GM12878 (cell line): Measurements from ENCODE around the gene TC2N. TPM values are rescaled to one million over a fixed set of nuclear protein-coding genes. Genes with fewer than 3 reads are reported as not detected.

ENCODE experiments used
- ATAC-seq: fragments of 200-7000 bp; cut with Tn5 transposase; 3 replicates; pipeline ENCODE4 v1.9.1; 2020; ENCODE audit warnings: mild to moderate bottlenecking, moderate library complexity
- BruUV-seq: library from RNA; stranded (reverse); fragments of 400-500 nt; replicated peaks from 2 replicates; lab custom pipeline; 2021; lab: Mats Ljungman, UMichigan
- CTCF ChIA-PET: fragments of 300-600 bp; sonication (Branson Sonifier 250); formaldehyde crosslinking; extraction: SDS; loops from one replicate; lab custom pipeline; 2021; ENCODE audit warnings: inconsistent platforms; lab: Yijun Ruan, JAX
- POLR2A ChIA-PET: fragments of 350-600 bp; formaldehyde crosslinking; extraction: SDS; loops from one replicate; lab custom pipeline; 2021; ENCODE audit warnings: inconsistent platforms; lab: Charles Lee
- RAD21 ChIA-PET: fragments of 300-600 bp; sonication (Branson Sonifier 250); formaldehyde crosslinking; loops from one replicate; lab custom pipeline; 2023; ENCODE audit warnings: antibody characterized with exemption; ENCODE audit not compliant: unreplicated experiment; lab: Charles Lee
- SMC1A ChIA-PET: fragments of 300-600 bp; sonication (Branson Sonifier 250); formaldehyde crosslinking; loops from one replicate; lab custom pipeline; 2023; ENCODE audit not compliant: unreplicated experiment, uncharacterized antibody; lab: Charles Lee
- DNase-seq: peaks from one replicate; pipeline ENCODE4 v3.0.0-alpha.2; 2011; ENCODE audit warnings: low read depth, low spot score
- FAIRE-seq: peaks from 3 replicates; lab custom pipeline; 2011; peaks lifted over from hg19 to GRCh38; lab: Jason Lieb, UNC
- H2AFZ ChIP-seq: 2 replicates; pipeline ENCODE4 v1.6.0; 2011; ENCODE audit warnings: low read depth, low read length, control low read depth; ENCODE audit not compliant: control insufficient read depth
- H3K27ac ChIP-seq: 2 replicates; pipeline ENCODE4 v1.5.1; 2011; ENCODE audit warnings: control low read depth; ENCODE audit not compliant: control insufficient read depth, insufficient read depth
- H3K27me3 ChIP-seq, 2 experiments: replicated peaks in 1 of 2; 2 replicates each; pipeline versions ENCODE4 v1.6.0 to v1.6.1; 2011; ENCODE audit warnings: low read length in 1 of 2; ENCODE audit not compliant: control insufficient read depth in 2 of 2, insufficient read depth in 2 of 2
- H3K36me3 ChIP-seq, 2 experiments: 2 replicates each; pipeline ENCODE4 v1.5.1; 2011; ENCODE audit warnings: low read length in 1 of 2; ENCODE audit not compliant: control insufficient read depth in 2 of 2, insufficient read depth in 2 of 2
- H3K4me1 ChIP-seq: 2 replicates; pipeline ENCODE4 v1.6.1; 2011; ENCODE audit warnings: mild to moderate bottlenecking, low read length, moderate library complexity, mixed read lengths; ENCODE audit not compliant: control insufficient read depth, insufficient read depth
- H3K4me2 ChIP-seq: 2 replicates; pipeline ENCODE4 v1.6.0; 2011; ENCODE audit warnings: control low read depth; ENCODE audit not compliant: control insufficient read depth, insufficient read depth
- H3K4me3 ChIP-seq: fragments of 200-600 bp; sonication (generic); 2 replicates; pipeline ENCODE4 v1.5.1; 2016
- H3K79me2 ChIP-seq: 2 replicates; pipeline ENCODE4 v1.6.0; 2011; ENCODE audit warnings: low read length; ENCODE audit not compliant: control insufficient read depth, insufficient read depth
- H3K9ac ChIP-seq: 2 replicates; pipeline ENCODE4 v1.8.0; 2011; ENCODE audit warnings: low read length, control low read depth, mixed read lengths; ENCODE audit not compliant: control insufficient read depth, insufficient read depth
- H3K9me3 ChIP-seq: replicated peaks from 3 replicates; pipeline ENCODE4 v1.5.1; 2011; ENCODE audit warnings: mild to moderate bottlenecking, low read length; ENCODE audit not compliant: control insufficient read depth, insufficient read depth
- H4K20me1 ChIP-seq: 2 replicates; pipeline ENCODE4 v1.6.0; 2011; ENCODE audit not compliant: control insufficient read depth, insufficient read depth
- CHD4 ChIP-seq: fragments of 200-600 bp; sonication (generic); IDR thresholded peaks from 2 replicates; pipeline ENCODE4 v1.6.1; 2016; ENCODE audit warnings: mild to moderate bottlenecking
- EP300 ChIP-seq, 2 experiments: fragments of 150-350 bp in 1 of 2; IDR thresholded peaks; 2 replicates each; pipeline ENCODE4 v1.6.1; 2011 to 2012; ENCODE audit warnings: low read depth in 2 of 2, low read length in 2 of 2, borderline replicate concordance in 1 of 2, improper control_type of control experiment in 1 of 2, inconsistent platforms in 1 of 2; ENCODE audit not compliant: control insufficient read depth in 1 of 2
- JUNB ChIP-seq: IDR thresholded peaks from 2 replicates; pipeline ENCODE4 v1.6.1; 2016; ENCODE audit warnings: antibody characterized with exemption, mild to moderate bottlenecking
- PAX8 ChIP-seq: fragments of 450-650 bp; IDR thresholded peaks from 2 replicates; pipeline ENCODE4 v1.6.1; 2017; ENCODE audit warnings: mild to moderate bottlenecking, moderate library complexity
- REST ChIP-seq: IDR thresholded peaks from 2 replicates; pipeline ENCODE4 v1.6.1; 2012; ENCODE audit warnings: mild to moderate bottlenecking, low read depth, low read length
- SUPT20H ChIP-seq: IDR thresholded peaks from 2 replicates; pipeline ENCODE4 v1.6.1; 2011; ENCODE audit warnings: low read depth, mild to moderate bottlenecking, low read length, moderate library complexity, borderline replicate concordance; ENCODE audit not compliant: control insufficient read depth
- SUZ12 ChIP-seq: fragments of 200-600 bp; sonication (generic); IDR thresholded peaks from one replicate; pipeline ENCODE4 v1.6.1; 2018; ENCODE audit warnings: antibody characterized with exemption, mild to moderate bottlenecking; ENCODE audit not compliant: unreplicated experiment
- ZBTB11 ChIP-seq: fragments of 450-650 bp; formaldehyde crosslinking; IDR thresholded peaks from 2 replicates; pipeline ENCODE4 v1.5.0; 2022; ENCODE audit warnings: mild to moderate bottlenecking, missing genetic modification characterization
- WGBS: methylation state at CpG from one replicate; pipeline ENCODE4 v1.1.6; 2016; ENCODE audit warnings: low lambda C conversion rate; ENCODE audit not compliant: insufficient replicate concordance, insufficient coverage; ENCODE audit errors: missing lambda C conversion rate; 5-methylcytosine and 5-hydroxymethylcytosine counted together
- in situ Hi-C: fragments of 300-500 bp; cut with MboI; formaldehyde crosslinking; loops from 9 replicates; pipeline ENCODE4 v1.14.3; 2018; ENCODE audit warnings: mixed read lengths
- intact Hi-C: fragments of 100-400 bp; cut with micrococcal nuclease; formaldehyde crosslinking; loops from one replicate; pipeline ENCODE4 v1.14.2; 2022; ENCODE audit not compliant: unreplicated experiment
- polyA plus RNA-seq, 11 experiments: library from polyadenylated mRNA; depleted of rRNA in 4 of 11; unstranded in 6 of 11; stranded (reverse) in 5 of 11; fragments of >200 nt; fragmentation: Nextera tagmentation in 4 of 11; fragmentation: Illumina TruSeq in 1 of 11; extraction: Ambion mirVana in 4 of 11; extraction: Trizol in 1 of 11; gene quantifications; 1 replicate in 1 of 11; 2 replicates in 10 of 11; pipeline versions ENCODE4 v1.2.1 to v1.2.3, GENCODE V29; 2011 to 2016; ENCODE audit warnings: inconsistent platforms in 2 of 11, missing spikeins in 2 of 11, low read depth in 1 of 11
- total RNA-seq, 4 experiments: library from RNA; depleted of rRNA in 3 of 4; stranded (reverse); fragments of >200 nt in 3 of 4; fragmentation: Illumina TruSeq in 1 of 4; extraction: Trizol in 1 of 4; gene quantifications; 2 replicates each; pipeline versions ENCODE4 v1.2.1 to v1.2.3, GENCODE V29; 2013 to 2021

Gene TC2N
- total and polyA plus RNA-seq, 10 of the 15 experiments (the other 5 are each of a cell fraction or from before 2014, with no cell fraction given): 0.15 to 1.6 (median 0.35) TPM

DNA sequence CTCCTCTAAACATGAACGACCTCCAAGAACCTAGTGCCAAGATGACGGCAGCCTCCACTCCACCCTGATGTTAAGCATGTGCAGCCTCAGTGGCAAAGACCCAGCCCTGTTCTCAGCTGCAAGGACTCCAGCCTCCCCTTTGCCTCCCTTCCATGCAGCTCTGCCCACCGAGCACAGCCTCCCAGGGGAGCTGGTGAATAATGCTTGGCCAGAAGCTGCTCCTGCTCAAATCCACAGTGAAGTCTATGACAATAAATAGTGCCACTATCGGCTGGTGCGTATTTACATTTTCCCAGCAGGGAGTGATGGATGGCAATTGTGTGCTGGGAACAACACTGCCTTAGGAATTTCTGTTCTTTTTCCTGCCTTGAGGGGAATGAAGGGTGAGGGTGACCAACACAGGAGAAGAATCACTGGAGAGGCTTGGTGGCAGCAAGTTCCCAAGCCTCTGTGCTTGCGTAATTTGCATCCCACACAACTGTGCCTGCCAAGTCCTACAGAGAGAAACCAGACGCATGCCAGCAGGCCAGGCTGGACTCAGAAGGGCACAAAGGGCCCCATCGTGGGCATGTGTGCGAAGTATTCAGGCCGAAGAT, 29.9 kb upstream of the TC2N start:
- no peak overlapping the region for H2AFZ ChIP-seq
- DNase-seq (no peak), FAIRE-seq (no peak)
- no peaks in the 10 kb centered on the region for H3K9me3 ChIP-seq
- RAD21 ChIA-PET: interaction anchor here (0.6 kb wide), 1 partner anchor 411 kb away, joined by 3 read pairs; no protein-coding TSS in a partner anchor
- H3K4me3 ChIP-seq: no peak overlapping the region
- in situ Hi-C loops: no loop called here
- WGBS: 65% methylated on average over 10 of the region's 10 CpGs
- no peaks in the 10 kb centered on the region for H4K20me1 ChIP-seq
- H3K79me2 ChIP-seq: no peaks in the 10 kb centered on the region
- intact Hi-C loops: no loop called here
- no peak for TF ChIP-seq PAX8
- no peak for TF ChIP-seq CHD4
- TF ChIP-seq EP300 (IDR thresholded peaks at IDR 0.05; ENCODE audit: borderline replicate concordance in 1 of 2, control insufficient read depth in 1 of 2, low read depth in 2 of 2, low read length in 2 of 2): no peak
- TF ChIP-seq SUZ12: no peak
- no peak for TF ChIP-seq ZBTB11
- no peak for TF ChIP-seq SUPT20H
- TF ChIP-seq JUNB: no peak
- no peak for TF ChIP-seq REST
- TF ChIP-seq, all 136 proteins: peak for 0
- H3K27ac ChIP-seq: no peak overlapping the region
- H3K27me3 ChIP-seq: peaks cover 0 to 1% of the 10 kb centered on the region in 2 experiments; a peak in 3 of 4 replicates
- BruUV-seq: no TSS peak
- ChIA-PET SMC1A (no interaction called here), POLR2A (no interaction called here), CTCF (interaction anchor here (0.7 to 1.2 kb wide), 3 partner anchors 22 to 563 kb away, joined by 3 read pairs; no protein-coding TSS in a partner anchor)
- H3K4me2 ChIP-seq: no peak overlapping the region
- H3K4me1 ChIP-seq: no peaks in the 10 kb centered on the region
- no peak for ATAC-seq
- H3K36me3 ChIP-seq: no peaks in the 10 kb centered on the region
- H3K9ac ChIP-seq: no peak overlapping the region
